ENCODE results near the gene MUSK.
"Not testable (repeated sequence)": the region's sequence is repeated elsewhere in the genome, so short reads cannot be mapped to it uniquely, and the experiment has no call there.

The MUSK gene

GRCh38 chr9:110784309-110784708 lies 115.7 kb downstream of the MUSK start:
- no peaks in the 10 kb centered on the region for H3K9me3 ChIP-seq
- H3K4me3 ChIP-seq: no peak overlapping the region
- in situ Hi-C loops (cut with MboI; ENCODE audit: low sequenced_read_pairs): no loop called here

GRCh38 chr9:110785166-110785565 lies 116.6 kb downstream of the MUSK start:
- in situ Hi-C loops (cut with MboI; ENCODE audit: low sequenced_read_pairs): no loop called here
- Histone ChIP-seq H3K4me3 (no peak overlapping the region), H3K4me1 (no peaks in the 10 kb centered on the region), H3K9me3 (no peaks in the 10 kb centered on the region), H3K27me3 (ENCODE audit: low read depth) (no peaks in the 10 kb centered on the region), H3K36me3 (replicated peaks) (no peaks in the 10 kb centered on the region)
- no peak for DNase-seq (ENCODE audit: low spot score in 2 of 2)

More at GRCh38 chr9:110784309-110784708, 115.7 kb downstream of the MUSK start:
- DNase-seq (ENCODE audit: low spot score in 2 of 2): no peak
- H3K36me3 ChIP-seq (replicated peaks): no peaks in the 10 kb centered on the region
- no peaks in the 10 kb centered on the region for H3K27me3 ChIP-seq (ENCODE audit: low read depth)
- no peaks in the 10 kb centered on the region for H3K4me1 ChIP-seq

- H3K4me1 ChIP-seq; H3K4me3 ChIP-seq; in situ Hi-C loops (cut with MboI; ENCODE audit: low sequenced_read_pairs); DNase-seq (ENCODE audit: low spot score in 2 of 2); H3K36me3 ChIP-seq (replicated peaks); H3K9me3 ChIP-seq; H3K27me3 ChIP-seq (ENCODE audit: low read depth): not testable (repeated sequence)
These were observed 119.8 kb downstream of the MUSK start for GRCh38 chr9:110788396-110788795.

- H3K27me3 ChIP-seq (ENCODE audit: low read depth): no peaks in the 10 kb centered on the region
- no peaks in the 10 kb centered on the region for H3K4me1 ChIP-seq
- H3K36me3 ChIP-seq (replicated peaks): no peaks in the 10 kb centered on the region
- no peak for DNase-seq (ENCODE audit: low spot score in 2 of 2)
- H3K4me3 ChIP-seq: no peak overlapping the region
- in situ Hi-C loops (cut with MboI; ENCODE audit: low sequenced_read_pairs): no loop called here
- H3K9me3 ChIP-seq: no peaks in the 10 kb centered on the region
These were observed 120.3 kb downstream of the MUSK start for GRCh38 chr9:110788871-110789270.

- in situ Hi-C loops (cut with MboI; ENCODE audit: low sequenced_read_pairs): no loop called here
These were observed 129.0 kb downstream of the MUSK start for GRCh38 chr9:110797611-110798010.

GRCh38 chr9:110799396-110799795 lies 130.8 kb downstream of the MUSK start:
- no peak for DNase-seq (ENCODE audit: low spot score in 2 of 2)
- H3K4me1 ChIP-seq: no peaks in the 10 kb centered on the region
- no peak overlapping the region for H3K4me3 ChIP-seq
- H3K9me3 ChIP-seq: no peaks in the 10 kb centered on the region
- H3K27me3 ChIP-seq (ENCODE audit: low read depth): no peaks in the 10 kb centered on the region
- in situ Hi-C loops (cut with MboI; ENCODE audit: low sequenced_read_pairs): no loop called here
- H3K36me3 ChIP-seq (replicated peaks): no peaks in the 10 kb centered on the region

More at GRCh38 chr9:110797611-110798010, 129.0 kb downstream of the MUSK start:
- H3K36me3 ChIP-seq (replicated peaks): no peaks in the 10 kb centered on the region
- no peaks in the 10 kb centered on the region for H3K9me3 ChIP-seq
- H3K27me3 ChIP-seq (ENCODE audit: low read depth): no peaks in the 10 kb centered on the region
- DNase-seq (ENCODE audit: low spot score in 2 of 2): no peak
- H3K4me1 ChIP-seq: no peaks in the 10 kb centered on the region
- no peak overlapping the region for H3K4me3 ChIP-seq

- no peak for DNase-seq (ENCODE audit: low spot score in 2 of 2)
- in situ Hi-C loops (cut with MboI; ENCODE audit: low sequenced_read_pairs): no loop called here
- Histone ChIP-seq H3K4me1 (no peaks in the 10 kb centered on the region), H3K36me3 (replicated peaks) (no peaks in the 10 kb centered on the region), H3K27me3 (ENCODE audit: low read depth) (no peaks in the 10 kb centered on the region; the same call in 1 of the 2 replicates), H3K9me3 (no peaks in the 10 kb centered on the region), H3K4me3 (no peak overlapping the region)
These were observed 132.8 kb downstream of the MUSK start for GRCh38 chr9:110801426-110801825.

GRCh38 chr9:110802416-110803035 lies 133.9 kb downstream of the MUSK start:
- in situ Hi-C loops (cut with MboI; ENCODE audit: low sequenced_read_pairs): no loop called here
- no peak overlapping the region for H3K4me3 ChIP-seq
- H3K36me3 ChIP-seq (replicated peaks): no peaks in the 10 kb centered on the region

GRCh38 chr9:110807956-110808598 lies 139.5 kb downstream of the MUSK start:
- H3K27me3 ChIP-seq (ENCODE audit: low read depth): no peaks in the 10 kb centered on the region; the same call in 1 of the 2 replicates
- in situ Hi-C loops (cut with MboI; ENCODE audit: low sequenced_read_pairs): no loop called here

More at GRCh38 chr9:110802416-110803035, 133.9 kb downstream of the MUSK start:
- H3K4me1 ChIP-seq: no peaks in the 10 kb centered on the region
- H3K9me3 ChIP-seq: no peaks in the 10 kb centered on the region
- H3K27me3 ChIP-seq (ENCODE audit: low read depth): no peaks in the 10 kb centered on the region; the same call in 1 of the 2 replicates
- DNase-seq (ENCODE audit: low spot score in 2 of 2): no peak

GRCh38 chr9:110808599-110808980 lies 140.0 kb downstream of the MUSK start:
- no peaks in the 10 kb centered on the region for H3K4me1 ChIP-seq
- H3K4me3 ChIP-seq: no peak overlapping the region
- DNase-seq (ENCODE audit: low spot score in 2 of 2): no peak
- in situ Hi-C loops (cut with MboI; ENCODE audit: low sequenced_read_pairs): no loop called here
- no peaks in the 10 kb centered on the region for H3K36me3 ChIP-seq (replicated peaks)
- H3K27me3 ChIP-seq (ENCODE audit: low read depth): no peaks in the 10 kb centered on the region; the same call in 1 of the 2 replicates
- H3K9me3 ChIP-seq: no peaks in the 10 kb centered on the region

More at GRCh38 chr9:110807956-110808598, 139.5 kb downstream of the MUSK start:
- Histone ChIP-seq H3K4me3 (no peak overlapping the region), H3K4me1 (no peaks in the 10 kb centered on the region), H3K36me3 (replicated peaks) (no peaks in the 10 kb centered on the region), H3K9me3 (no peaks in the 10 kb centered on the region)
- DNase-seq (ENCODE audit: low spot score in 2 of 2): no peak

- in situ Hi-C loops (cut with MboI; ENCODE audit: low sequenced_read_pairs): no loop called here
These were observed 140.5 kb downstream of the MUSK start for GRCh38 chr9:110809038-110809595.

GRCh38 chr9:110810262-110810976 lies 141.8 kb downstream of the MUSK start:
- in situ Hi-C loops (cut with MboI; ENCODE audit: low sequenced_read_pairs): no loop called here
- DNase-seq (ENCODE audit: low spot score in 2 of 2): no peak
- no peak overlapping the region for H3K4me3 ChIP-seq
- no peaks in the 10 kb centered on the region for H3K4me1 ChIP-seq
- H3K9me3 ChIP-seq: no peaks in the 10 kb centered on the region
- no peaks in the 10 kb centered on the region for H3K36me3 ChIP-seq (replicated peaks)
- H3K27me3 ChIP-seq (ENCODE audit: low read depth): no peaks in the 10 kb centered on the region; the same call in 1 of the 2 replicates

More at GRCh38 chr9:110809038-110809595, 140.5 kb downstream of the MUSK start:
- no peaks in the 10 kb centered on the region for H3K9me3 ChIP-seq
- no peaks in the 10 kb centered on the region; the same call in 1 of the 2 replicates for H3K27me3 ChIP-seq (ENCODE audit: low read depth)
- no peaks in the 10 kb centered on the region for H3K36me3 ChIP-seq (replicated peaks)
- H3K4me3 ChIP-seq: no peak overlapping the region
- no peak for DNase-seq (ENCODE audit: low spot score in 2 of 2)
- H3K4me1 ChIP-seq: no peaks in the 10 kb centered on the region

GRCh38 chr9:110812886-110813285 lies 144.3 kb downstream of the MUSK start:
- DNase-seq (ENCODE audit: low spot score in 2 of 2): no peak

GRCh38 chr9:110814159-110814558 lies 145.6 kb downstream of the MUSK start:
- H3K27me3 ChIP-seq (ENCODE audit: low read depth): no peaks in the 10 kb centered on the region
- in situ Hi-C loops (cut with MboI; ENCODE audit: low sequenced_read_pairs): no loop called here
- no peaks in the 10 kb centered on the region for H3K4me1 ChIP-seq
- H3K36me3 ChIP-seq (replicated peaks): no peaks in the 10 kb centered on the region
- no peak overlapping the region for H3K4me3 ChIP-seq
- DNase-seq (ENCODE audit: low spot score in 2 of 2): no peak
- H3K9me3 ChIP-seq: no peaks in the 10 kb centered on the region

More at GRCh38 chr9:110812886-110813285, 144.3 kb downstream of the MUSK start:
- Histone ChIP-seq H3K27me3 (ENCODE audit: low read depth) (no peaks in the 10 kb centered on the region), H3K9me3 (no peaks in the 10 kb centered on the region), H3K4me3 (no peak overlapping the region), H3K4me1 (no peaks in the 10 kb centered on the region), H3K36me3 (replicated peaks) (no peaks in the 10 kb centered on the region)
- in situ Hi-C loops (cut with MboI; ENCODE audit: low sequenced_read_pairs): no loop called here
